Measurements from ENCODE around the gene CEP57. TPM values are rescaled to one million over a fixed set of nuclear protein-coding genes. Genes with fewer than 3 reads are reported as not detected.

The CEP57 gene
- total RNA-seq, 1 experiment from 2014 or later: 73.7 TPM

GRCh38 chr11:95833378-95833777, 43.1 kb downstream of the CEP57 start:
- no peak for DNase-seq (ENCODE audit: unreplicated experiment)
- Mint-ChIP-seq H3K27me3 (ENCODE audit: insufficient read depth, unreplicated experiment) (no peaks in the 10 kb centered on the region), H3K4me3 (ENCODE audit: unreplicated experiment) (no peak overlapping the region), H3K4me1 (ENCODE audit: insufficient read depth, unreplicated experiment) (peaks cover 18% of the 10 kb centered on the region), H3K36me3 (ENCODE audit: insufficient read depth, unreplicated experiment) (peaks cover 67% of the 10 kb centered on the region), H3K9me3 (ENCODE audit: unreplicated experiment) (no peaks in the 10 kb centered on the region), H3K27ac (ENCODE audit: low read depth, unreplicated experiment) (no peak overlapping the region)
- BruUV-seq (replicated peaks): no TSS peak
- intact Hi-C loops (cut with micrococcal nuclease): loop anchor here (10.0 kb wide), 1 partner anchor 679 kb away; no protein-coding TSS in a partner anchor
- TF ChIP-seq CTCF (IDR thresholded peaks at IDR 0.05; ENCODE audit: unreplicated experiment): no peak
- POLR2A ChIA-PET: interaction anchor here (1.5 to 3.0 kb wide), 2 partner anchors 15 to 43 kb away, joined by 3 to 7 read pairs; partner anchors contain the start of genes CEP57 and FAM76B
- CTCF ChIA-PET: interaction anchor here (0.9 to 1.4 kb wide), 4 partner anchors 16 to 593 kb away, joined by 3 to 11 read pairs (median 4); partner anchors contain the start of gene MAML2

- DNase-seq (ENCODE audit: unreplicated experiment): no peak
- intact Hi-C loops (cut with micrococcal nuclease): loop anchor here (10.0 kb wide), 1 partner anchor 681 kb away; no protein-coding TSS in a partner anchor
- Mint-ChIP-seq H3K4me1 (ENCODE audit: insufficient read depth, unreplicated experiment) (peaks cover 17% of the 10 kb centered on the region), H3K4me3 (ENCODE audit: unreplicated experiment) (no peak overlapping the region), H3K27me3 (ENCODE audit: insufficient read depth, unreplicated experiment) (no peaks in the 10 kb centered on the region), H3K27ac (ENCODE audit: low read depth, unreplicated experiment) (no peak overlapping the region), H3K9me3 (ENCODE audit: unreplicated experiment) (no peaks in the 10 kb centered on the region), H3K36me3 (ENCODE audit: insufficient read depth, unreplicated experiment) (peaks cover 53% of the 10 kb centered on the region)
- POLR2A ChIA-PET: interaction anchor here (0.7 to 1.9 kb wide), 6 partner anchors 13 to 559 kb away, joined by 3 to 13 read pairs (median 6); partner anchors contain the start of genes CCDC82, CEP57 and MAML2
- no peak for TF ChIP-seq CTCF (IDR thresholded peaks at IDR 0.05; ENCODE audit: unreplicated experiment)
- no TSS peak for BruUV-seq (replicated peaks)
- CTCF ChIA-PET: interaction anchor here (0.5 to 2.7 kb wide), 53 partner anchors 8 to 906 kb away, joined by 3 to 53 read pairs (median 4); partner anchors contain the start of genes CCDC82, CEP57, JRKL and MAML2
These were observed 45.1 kb downstream of the CEP57 start for GRCh38 chr11:95835351-95835750.

DNA sequence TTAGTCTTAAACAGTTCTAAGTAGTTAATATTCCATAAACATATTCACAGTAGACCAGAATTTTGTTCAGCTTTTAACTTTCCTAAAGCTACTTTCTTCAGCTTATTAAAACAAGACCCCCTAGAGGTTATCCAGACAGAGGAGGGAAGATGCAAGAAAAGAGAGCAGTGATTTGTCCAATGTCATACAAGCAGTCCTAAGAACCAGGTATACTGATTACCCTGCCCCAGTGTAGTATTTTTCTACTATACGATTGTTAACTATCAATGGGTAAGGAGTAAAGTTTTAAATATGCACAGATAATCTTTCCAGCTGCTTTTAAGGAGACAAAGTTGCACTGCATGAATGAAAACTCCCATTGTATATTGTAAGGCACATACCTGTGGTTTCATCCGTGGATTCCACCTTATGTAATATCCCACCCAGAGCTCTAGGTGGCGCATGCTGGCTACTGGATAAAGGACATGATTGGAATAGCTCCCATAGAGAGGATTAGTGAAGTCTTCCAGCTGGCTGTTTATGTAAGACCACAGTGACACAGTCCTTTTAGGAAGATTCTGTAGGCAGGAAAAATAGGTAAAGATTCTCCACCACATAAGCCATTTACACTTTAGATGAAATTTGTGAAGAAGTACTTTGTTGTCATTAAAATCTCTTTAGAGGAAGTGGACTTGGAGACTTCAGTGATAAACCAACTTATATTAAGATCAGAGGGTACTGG, 45.6 kb downstream of the CEP57 start:
- intact Hi-C loops (cut with micrococcal nuclease): loop anchor here (1.0 to 10.0 kb wide), 6 partner anchors 407 to 681 kb away; partner anchors contain the start of genes CCDC82 and MAML2
- TF ChIP-seq CTCF (IDR thresholded peaks at IDR 0.05; ENCODE audit: unreplicated experiment): peak; percentile 72
- peaks cover 47% of the 10 kb centered on the region for H3K36me3 Mint-ChIP-seq (ENCODE audit: insufficient read depth, unreplicated experiment)
- H3K4me1 Mint-ChIP-seq (ENCODE audit: insufficient read depth, unreplicated experiment): peaks cover 11% of the 10 kb centered on the region
- BruUV-seq (replicated peaks): no TSS peak
- peak overlapping the region; percentile 17 for H3K27ac Mint-ChIP-seq (ENCODE audit: low read depth, unreplicated experiment)
- H3K4me3 Mint-ChIP-seq (ENCODE audit: unreplicated experiment): no peak overlapping the region
- POLR2A ChIA-PET: interaction anchor here (0.7 to 1.9 kb wide), 10 partner anchors 12 to 558 kb away, joined by 3 to 13 read pairs (median 4); partner anchors contain the start of genes CCDC82, CEP57, JRKL and MAML2
- CTCF ChIA-PET: interaction anchor here (0.5 to 2.7 kb wide), 66 partner anchors 8 to 907 kb away, joined by 3 to 53 read pairs (median 4); partner anchors contain the start of genes CCDC82, CEP57, JRKL and MAML2
- no peaks in the 10 kb centered on the region for H3K9me3 Mint-ChIP-seq (ENCODE audit: unreplicated experiment)
- no peaks in the 10 kb centered on the region for H3K27me3 Mint-ChIP-seq (ENCODE audit: insufficient read depth, unreplicated experiment)
- peak; percentile 89 for DNase-seq (ENCODE audit: unreplicated experiment)

DNA sequence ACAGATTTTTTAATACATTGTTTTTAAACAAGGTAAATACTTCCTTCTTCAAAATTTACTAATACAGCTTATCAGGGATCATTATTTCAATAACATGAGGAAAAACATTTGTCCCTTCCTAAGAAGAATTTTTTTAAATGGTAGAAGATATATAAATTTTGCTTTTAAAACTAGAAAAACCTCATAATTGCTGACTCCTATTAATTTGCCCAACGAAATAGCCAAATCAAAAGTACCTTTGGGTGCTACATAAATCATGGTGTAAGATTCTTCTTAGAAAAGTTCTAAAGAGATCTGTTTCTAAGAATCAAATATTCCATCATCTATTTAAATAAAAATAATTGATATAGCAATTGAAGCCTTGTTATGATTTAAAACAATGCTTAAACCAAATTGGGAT, 54.9 kb downstream of the CEP57 start:
- peaks cover 54% of the 10 kb centered on the region for H3K36me3 Mint-ChIP-seq (ENCODE audit: insufficient read depth, unreplicated experiment)
- ChIA-PET POLR2A (no interaction called here), CTCF (interaction anchor here (0.6 to 2.6 kb wide), 7 partner anchors 9 to 988 kb away, joined by 3 to 10 read pairs (median 3); partner anchors contain the start of gene MAML2)
- H3K4me1 Mint-ChIP-seq (ENCODE audit: insufficient read depth, unreplicated experiment): peaks cover under 1% of the 10 kb centered on the region
- DNase-seq (ENCODE audit: unreplicated experiment): no peak
- no peak for TF ChIP-seq CTCF (IDR thresholded peaks at IDR 0.05; ENCODE audit: unreplicated experiment)
- H3K4me3 Mint-ChIP-seq (ENCODE audit: unreplicated experiment): no peak overlapping the region
- no peaks in the 10 kb centered on the region for H3K27me3 Mint-ChIP-seq (ENCODE audit: insufficient read depth, unreplicated experiment)
- H3K9me3 Mint-ChIP-seq (ENCODE audit: unreplicated experiment): no peaks in the 10 kb centered on the region
- no TSS peak for BruUV-seq (replicated peaks)
- H3K27ac Mint-ChIP-seq (ENCODE audit: low read depth, unreplicated experiment): no peak overlapping the region
- intact Hi-C loops (cut with micrococcal nuclease): loop anchor here (5.0 kb wide), 1 partner anchor 212 kb away; no protein-coding TSS in a partner anchor
